ENCODE measurements around the gene MIDN. TPM values are rescaled to one million over a fixed set of nuclear protein-coding genes. Genes with fewer than 3 reads are reported as not detected.
A peak's percentile ranks its signal among the peaks of the same experiment; 100 is the strongest.

The MIDN gene
- total RNA-seq, 2 experiments from 2014 or later, result 46.5 to 47.9 TPM

DNA sequence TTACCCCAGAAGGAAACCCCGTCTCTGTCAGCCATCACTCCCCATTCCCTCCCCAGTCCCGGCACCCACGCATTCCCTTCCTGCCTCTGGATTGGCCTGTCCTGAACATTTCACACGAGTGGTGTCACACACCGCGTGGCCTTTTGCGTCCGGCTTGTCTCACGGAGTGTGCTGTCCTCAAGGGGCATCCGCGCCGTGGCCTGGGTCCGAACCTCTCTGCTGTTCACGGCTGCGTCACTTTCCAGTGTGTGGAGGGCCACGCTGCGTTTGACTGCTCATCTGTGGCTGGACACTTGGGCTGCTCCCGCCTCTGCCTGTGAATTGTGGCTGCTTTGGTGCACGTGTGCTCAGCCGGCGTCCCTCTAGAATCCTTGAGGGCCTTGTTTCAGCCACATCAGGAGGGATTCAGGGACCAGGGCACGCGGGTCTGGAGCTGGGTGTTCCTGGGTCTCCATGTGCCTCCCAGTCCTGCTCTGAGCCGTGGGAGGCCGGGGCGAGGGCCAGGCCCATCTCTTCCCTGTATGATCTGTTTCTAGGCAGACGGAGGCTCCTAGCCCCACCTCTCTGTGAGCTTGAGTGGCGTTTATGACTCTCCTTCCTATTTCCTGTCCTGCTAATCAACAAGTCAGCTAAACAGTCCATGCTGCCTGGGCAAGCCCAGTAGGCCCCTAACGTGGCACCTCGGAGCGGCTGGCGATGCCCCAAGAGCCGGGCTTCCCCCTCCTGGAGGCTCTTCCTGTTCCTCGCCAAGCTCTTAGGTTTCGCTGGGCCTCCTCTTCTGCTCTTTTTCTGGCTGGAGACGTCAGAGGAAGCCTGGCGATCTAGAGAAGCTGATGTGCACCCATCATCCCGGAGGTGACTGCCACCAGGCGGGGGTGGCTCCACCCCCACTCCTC lies 34.7 kb upstream of the MIDN start:
- H3K4me1 Mint-ChIP-seq, result peaks cover 31% of the 10 kb centered on the region
- POLR2A ChIA-PET, result interaction anchor here (1.3 kb wide), 1 partner anchor 55 kb away, joined by 8 read pairs; the partner anchor contains the start of gene CIRBP
- H3K27me3 Mint-ChIP-seq, result no peaks in the 10 kb centered on the region
- peak overlapping the region; percentile 99 for H3K27ac Mint-ChIP-seq
- H3K36me3 Mint-ChIP-seq (ENCODE audit: low read depth), result peaks cover 26% of the 10 kb centered on the region
- CTCF ChIA-PET, result interaction anchor here (0.5 to 1.2 kb wide), 6 partner anchors 9 to 213 kb away, joined by 3 to 6 read pairs (median 3); no protein-coding TSS in a partner anchor
- peak; percentile 95 for ATAC-seq
- intact Hi-C loops (cut with DNase I, micrococcal nuclease), result loop anchor here in 1 of 2 experiments (2.0 kb wide), 1 partner anchor 27 kb away; the partner anchor contains the start of gene ATP5F1D
- DNase-seq, result peak; percentile 81
- no peaks in the 10 kb centered on the region for H3K9me3 Mint-ChIP-seq (ENCODE audit: low read depth)
- peak overlapping the region; percentile 72 for H3K4me3 Mint-ChIP-seq

DNA sequence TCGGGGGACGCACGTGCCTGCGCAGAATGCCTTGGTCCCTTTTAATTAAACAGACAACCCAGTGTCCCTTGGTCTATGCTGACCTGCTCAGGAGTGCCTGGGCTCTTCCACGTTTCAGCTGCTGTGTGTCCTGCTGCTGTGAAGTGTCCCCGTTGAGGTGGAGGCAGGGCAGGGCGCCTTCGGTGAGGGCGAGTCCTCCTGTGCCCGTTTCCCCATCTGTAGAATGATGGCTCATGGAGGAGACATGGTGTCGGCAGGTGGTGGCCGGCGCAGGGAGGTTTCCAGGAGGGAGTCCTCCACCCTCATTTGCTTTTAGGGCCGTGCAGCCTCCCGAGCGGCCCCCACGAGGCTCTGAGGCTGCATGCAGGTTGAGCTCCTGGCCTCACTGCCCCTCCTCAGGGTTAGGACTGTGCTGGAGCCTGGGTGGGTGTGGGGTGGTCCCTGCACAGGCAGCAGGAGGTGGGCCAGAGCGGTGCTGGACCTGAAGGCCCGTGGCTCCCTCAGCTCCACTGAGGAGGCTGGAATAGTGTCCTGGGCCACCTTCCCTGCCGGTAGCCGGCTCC lies 34.0 kb upstream of the MIDN start:
- ChIA-PET POLR2A (interaction anchor here (1.3 kb wide), 1 partner anchor 55 kb away, joined by 8 read pairs; the partner anchor contains the start of gene CIRBP), CTCF (interaction anchor here (0.5 to 1.2 kb wide), 5 partner anchors 9 to 189 kb away, joined by 3 to 6 read pairs (median 3); no protein-coding TSS in a partner anchor)
- Mint-ChIP-seq H3K27ac (peak overlapping the region; percentile 99), H3K9me3 (ENCODE audit: low read depth) (no peaks in the 10 kb centered on the region), H3K27me3 (no peaks in the 10 kb centered on the region), H3K4me1 (peaks cover 31% of the 10 kb centered on the region), H3K4me3 (peak overlapping the region; percentile 72), H3K36me3 (ENCODE audit: low read depth) (peaks cover 26% of the 10 kb centered on the region)
- DNase-seq (no peak), ATAC-seq (no peak)
- intact Hi-C loops (cut with DNase I, micrococcal nuclease), result no loop called here

DNA sequence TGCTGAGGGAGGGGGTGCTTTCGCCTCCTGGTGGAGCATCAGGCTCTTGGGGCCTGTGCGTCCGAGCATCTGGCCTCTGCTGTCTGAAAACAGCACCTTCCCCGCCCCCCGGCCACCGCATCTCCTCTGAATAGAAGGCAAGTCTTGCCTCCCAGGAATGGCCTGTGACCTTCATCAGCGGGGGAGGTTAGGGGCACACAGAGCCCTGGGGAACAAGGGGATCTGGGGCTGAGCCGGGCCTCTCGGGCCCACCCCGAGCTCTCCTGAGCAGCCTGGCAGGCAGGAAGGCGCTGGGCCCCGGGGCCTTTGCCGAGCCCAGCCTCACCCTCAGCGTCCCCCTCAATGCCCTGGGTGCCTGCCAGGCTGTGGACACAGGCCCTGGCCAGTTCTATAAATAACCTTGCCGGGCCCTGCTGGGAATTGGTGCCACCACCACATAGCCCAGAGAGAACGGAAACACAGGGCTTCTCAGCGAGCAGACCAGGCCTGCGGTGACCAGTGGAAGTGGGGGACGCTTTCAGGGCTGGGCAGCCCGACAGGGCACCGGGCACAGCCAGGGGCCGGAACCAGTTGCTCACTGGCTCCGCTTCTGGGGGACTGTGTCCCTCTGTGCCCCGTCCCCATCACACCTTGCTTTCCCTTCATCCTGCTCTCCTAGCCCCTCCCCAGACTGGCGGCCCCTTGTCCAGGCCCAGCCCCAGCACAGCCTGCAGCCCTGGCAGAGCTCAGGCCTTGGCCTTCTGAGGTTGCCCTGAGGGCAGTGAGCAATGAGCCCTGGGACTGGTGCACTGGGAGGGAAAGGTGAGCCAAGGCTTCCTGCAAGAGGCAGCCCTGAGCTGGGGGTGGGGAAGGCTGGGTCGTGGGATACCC lies 33.3 kb upstream of the MIDN start:
- H3K4me1 Mint-ChIP-seq, result peaks cover 28% of the 10 kb centered on the region
- no peaks in the 10 kb centered on the region for H3K27me3 Mint-ChIP-seq
- no peaks in the 10 kb centered on the region for H3K9me3 Mint-ChIP-seq (ENCODE audit: low read depth)
- no peak for DNase-seq
- no peak overlapping the region for H3K27ac Mint-ChIP-seq
- peaks cover 20% of the 10 kb centered on the region for H3K36me3 Mint-ChIP-seq (ENCODE audit: low read depth)
- H3K4me3 Mint-ChIP-seq, result no peak overlapping the region
- no peak for ATAC-seq
- ChIA-PET CTCF (interaction anchor here (0.6 kb wide), 1 partner anchor 61 kb away, joined by 3 read pairs; no protein-coding TSS in a partner anchor), POLR2A (interaction anchor here (1.3 kb wide), 1 partner anchor 54 kb away, joined by 8 read pairs; the partner anchor contains the start of gene CIRBP)
- intact Hi-C loops (cut with DNase I, micrococcal nuclease), result no loop called here

DNA sequence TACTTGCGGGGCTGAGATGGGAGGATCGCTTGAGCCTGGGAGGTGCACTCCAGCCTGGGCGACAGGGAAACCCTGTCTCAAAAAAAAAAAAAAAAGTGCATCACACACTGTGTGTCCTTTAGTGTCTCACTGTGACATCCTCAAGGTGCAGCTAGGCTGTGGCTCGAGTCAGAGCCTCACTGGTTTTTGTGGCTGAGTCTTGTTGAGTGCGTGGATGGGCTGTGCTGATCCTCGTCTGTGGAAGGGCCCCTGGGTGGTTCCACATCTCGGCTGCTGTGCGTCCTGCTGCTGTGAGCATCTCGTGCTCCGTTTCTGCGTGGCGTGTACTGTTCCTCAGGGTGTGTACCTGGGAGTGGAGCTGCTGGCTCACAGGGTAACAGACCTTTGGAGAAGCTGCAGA lies 31.6 kb upstream of the MIDN start:
- H3K9me3 Mint-ChIP-seq (ENCODE audit: low read depth), result no peaks in the 10 kb centered on the region
- no peaks in the 10 kb centered on the region for H3K27me3 Mint-ChIP-seq
- peaks cover 19% of the 10 kb centered on the region for H3K4me1 Mint-ChIP-seq
- no peak overlapping the region for H3K4me3 Mint-ChIP-seq
- POLR2A ChIA-PET, result no interaction called here
- DNase-seq (no peak), ATAC-seq (no peak)
- H3K27ac Mint-ChIP-seq, result no peak overlapping the region
- intact Hi-C loops (cut with DNase I, micrococcal nuclease), result no loop called here
- peaks cover 10% of the 10 kb centered on the region for H3K36me3 Mint-ChIP-seq (ENCODE audit: low read depth)
- CTCF ChIA-PET, result interaction anchor here (0.7 kb wide), 1 partner anchor 38 kb away, joined by 3 read pairs; no protein-coding TSS in a partner anchor

DNA sequence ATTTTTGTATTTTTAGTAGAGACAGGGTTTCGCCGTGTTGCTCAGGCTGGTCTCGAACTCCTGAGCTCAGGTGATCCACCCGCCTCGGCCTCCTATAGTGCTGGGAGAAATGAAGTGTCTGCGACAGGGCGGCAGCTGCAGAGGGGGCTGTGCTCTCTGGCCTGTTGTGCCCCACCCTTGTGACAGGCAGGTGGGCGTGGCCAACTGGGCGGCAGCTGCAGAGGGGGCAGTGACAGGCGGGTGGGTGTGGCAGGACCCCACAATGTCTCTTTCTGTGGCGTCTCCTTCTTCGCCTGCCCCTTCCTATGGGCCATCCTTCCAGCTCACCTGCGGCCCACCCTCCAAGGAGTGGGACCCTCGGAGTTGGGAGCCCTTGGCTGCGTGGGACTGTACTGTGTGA lies 31.0 kb upstream of the MIDN start:
- ChIA-PET CTCF (interaction anchor here (0.7 kb wide), 2 partner anchors 37 to 237 kb away, joined by 3 read pairs; no protein-coding TSS in a partner anchor), POLR2A (no interaction called here)
- Mint-ChIP-seq H3K27me3 (no peaks in the 10 kb centered on the region), H3K27ac (no peak overlapping the region), H3K36me3 (ENCODE audit: low read depth) (peaks cover 9% of the 10 kb centered on the region), H3K9me3 (ENCODE audit: low read depth) (no peaks in the 10 kb centered on the region), H3K4me3 (no peak overlapping the region), H3K4me1 (peaks cover 19% of the 10 kb centered on the region)
- DNase-seq (no peak), ATAC-seq (no peak)
- intact Hi-C loops (cut with DNase I, micrococcal nuclease), result no loop called here

DNA sequence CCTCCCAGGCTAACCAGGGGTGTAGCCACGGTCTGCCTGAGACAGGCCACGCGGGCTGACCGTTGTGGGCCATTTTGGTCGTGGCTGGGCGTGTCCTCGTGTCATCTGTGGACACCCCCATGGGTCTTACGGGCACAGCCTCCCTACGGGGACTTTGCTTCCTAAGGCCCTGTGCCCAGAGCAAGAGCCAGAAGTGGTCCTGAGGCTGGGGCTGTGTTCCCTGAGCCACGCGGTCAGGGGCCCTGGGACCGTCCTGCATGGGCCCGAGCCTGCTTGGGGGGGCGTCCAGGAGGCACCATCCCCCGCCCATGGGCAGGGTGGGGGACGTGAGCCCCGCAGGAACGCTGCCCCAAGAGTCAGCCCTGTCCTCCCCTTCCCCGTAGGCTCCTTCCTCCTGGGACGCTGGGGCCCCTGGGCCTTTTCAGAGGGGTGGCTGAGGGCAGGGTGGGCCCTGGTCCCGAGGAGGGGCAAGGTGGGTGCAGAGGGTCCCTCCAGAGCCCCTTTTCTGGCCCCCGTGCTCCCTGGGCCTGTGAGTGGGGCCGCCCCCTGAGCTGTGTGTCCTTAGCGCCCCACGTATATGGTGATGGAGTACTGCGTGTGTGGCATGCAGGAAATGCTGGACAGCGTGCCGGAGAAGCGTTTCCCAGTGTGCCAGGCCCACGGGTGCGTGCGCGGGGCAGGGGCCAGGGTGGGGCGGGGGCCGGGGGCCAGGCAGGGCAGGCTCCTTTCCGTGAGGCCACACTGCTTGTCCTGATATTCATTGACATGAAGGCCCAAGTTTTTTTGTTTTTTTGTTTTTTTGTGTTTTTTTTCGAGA lies 29.4 kb upstream of the MIDN start:
- DNase-seq, result no peak
- POLR2A ChIA-PET, result no interaction called here
- Mint-ChIP-seq H3K27ac (no peak overlapping the region), H3K36me3 (ENCODE audit: low read depth) (no peaks in the 10 kb centered on the region), H3K4me3 (no peak overlapping the region), H3K27me3 (no peaks in the 10 kb centered on the region), H3K9me3 (ENCODE audit: low read depth) (no peaks in the 10 kb centered on the region), H3K4me1 (peaks cover 7% of the 10 kb centered on the region)
- no peak for ATAC-seq
- CTCF ChIA-PET, result interaction anchor here (0.7 kb wide), 1 partner anchor 25 kb away, joined by 3 read pairs; no protein-coding TSS in a partner anchor
- intact Hi-C loops (cut with DNase I, micrococcal nuclease), result no loop called here

DNA sequence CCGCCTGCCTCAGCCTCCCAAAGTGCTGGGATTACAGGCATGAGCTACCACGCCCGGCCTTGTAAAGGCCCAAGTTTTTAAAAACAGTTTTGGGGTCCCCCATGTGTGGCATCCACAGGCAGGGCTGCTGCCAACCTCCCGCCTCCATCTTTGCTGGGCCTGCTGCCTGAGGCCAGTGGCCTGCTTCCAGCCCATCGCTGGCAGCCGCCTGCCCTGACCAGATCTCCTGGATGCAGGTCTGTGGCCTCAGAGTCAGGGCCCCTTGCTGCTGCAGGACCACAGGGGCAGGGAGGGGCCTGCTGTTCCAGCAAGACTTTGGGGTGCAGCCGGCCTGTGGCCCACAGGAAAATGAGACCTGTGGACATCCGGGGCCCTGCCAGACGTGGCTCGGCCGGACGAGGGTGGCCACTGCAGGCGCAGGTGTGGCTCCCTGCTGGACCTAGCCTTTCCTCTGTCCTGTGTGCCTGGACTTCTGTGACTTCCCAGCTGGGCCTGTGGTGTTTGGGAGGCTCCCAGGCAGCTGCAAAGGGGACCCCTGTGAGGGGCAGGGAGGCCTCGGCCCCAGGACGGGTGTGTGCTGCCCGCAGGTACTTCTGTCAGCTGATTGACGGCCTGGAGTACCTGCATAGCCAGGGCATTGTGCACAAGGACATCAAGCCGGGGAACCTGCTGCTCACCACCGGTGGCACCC lies 28.5 kb upstream of the MIDN start:
- Mint-ChIP-seq H3K36me3 (ENCODE audit: low read depth) (no peaks in the 10 kb centered on the region), H3K4me3 (no peak overlapping the region), H3K27ac (no peak overlapping the region), H3K4me1 (peaks cover 3% of the 10 kb centered on the region), H3K27me3 (no peaks in the 10 kb centered on the region), H3K9me3 (ENCODE audit: low read depth) (no peaks in the 10 kb centered on the region)
- no peak for DNase-seq
- ATAC-seq, result no peak
- CTCF ChIA-PET, result no interaction called here
- POLR2A ChIA-PET, result no interaction called here
- intact Hi-C loops (cut with DNase I, micrococcal nuclease), result no loop called here

DNA sequence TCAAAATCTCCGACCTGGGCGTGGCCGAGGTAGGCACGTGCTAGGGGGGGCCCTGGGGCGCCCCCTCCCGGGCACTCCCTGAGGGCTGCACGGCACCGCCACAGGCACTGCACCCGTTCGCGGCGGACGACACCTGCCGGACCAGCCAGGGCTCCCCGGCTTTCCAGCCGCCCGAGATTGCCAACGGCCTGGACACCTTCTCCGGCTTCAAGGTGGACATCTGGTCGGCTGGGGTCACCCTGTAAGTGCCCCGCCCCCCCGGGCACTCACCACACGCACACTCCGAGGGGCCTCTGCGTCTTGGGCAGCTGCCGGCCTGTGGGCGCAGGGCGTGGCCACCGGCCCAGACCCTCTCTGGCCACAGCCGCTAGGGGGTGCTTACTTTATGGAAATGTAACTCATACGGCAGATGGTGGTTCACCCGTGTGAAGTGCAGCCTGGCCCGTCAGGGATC lies 27.9 kb upstream of the MIDN start:
- Mint-ChIP-seq H3K4me3 (no peak overlapping the region), H3K27me3 (no peaks in the 10 kb centered on the region), H3K36me3 (ENCODE audit: low read depth) (no peaks in the 10 kb centered on the region), H3K4me1 (peaks cover 3% of the 10 kb centered on the region), H3K9me3 (ENCODE audit: low read depth) (no peaks in the 10 kb centered on the region), H3K27ac (no peak overlapping the region)
- ATAC-seq (no peak), DNase-seq (no peak)
- intact Hi-C loops (cut with DNase I, micrococcal nuclease), result no loop called here
- ChIA-PET CTCF (interaction anchor here (1.1 kb wide), 1 partner anchor 11 kb away, joined by 4 read pairs; no protein-coding TSS in a partner anchor), POLR2A (no interaction called here)

DNA sequence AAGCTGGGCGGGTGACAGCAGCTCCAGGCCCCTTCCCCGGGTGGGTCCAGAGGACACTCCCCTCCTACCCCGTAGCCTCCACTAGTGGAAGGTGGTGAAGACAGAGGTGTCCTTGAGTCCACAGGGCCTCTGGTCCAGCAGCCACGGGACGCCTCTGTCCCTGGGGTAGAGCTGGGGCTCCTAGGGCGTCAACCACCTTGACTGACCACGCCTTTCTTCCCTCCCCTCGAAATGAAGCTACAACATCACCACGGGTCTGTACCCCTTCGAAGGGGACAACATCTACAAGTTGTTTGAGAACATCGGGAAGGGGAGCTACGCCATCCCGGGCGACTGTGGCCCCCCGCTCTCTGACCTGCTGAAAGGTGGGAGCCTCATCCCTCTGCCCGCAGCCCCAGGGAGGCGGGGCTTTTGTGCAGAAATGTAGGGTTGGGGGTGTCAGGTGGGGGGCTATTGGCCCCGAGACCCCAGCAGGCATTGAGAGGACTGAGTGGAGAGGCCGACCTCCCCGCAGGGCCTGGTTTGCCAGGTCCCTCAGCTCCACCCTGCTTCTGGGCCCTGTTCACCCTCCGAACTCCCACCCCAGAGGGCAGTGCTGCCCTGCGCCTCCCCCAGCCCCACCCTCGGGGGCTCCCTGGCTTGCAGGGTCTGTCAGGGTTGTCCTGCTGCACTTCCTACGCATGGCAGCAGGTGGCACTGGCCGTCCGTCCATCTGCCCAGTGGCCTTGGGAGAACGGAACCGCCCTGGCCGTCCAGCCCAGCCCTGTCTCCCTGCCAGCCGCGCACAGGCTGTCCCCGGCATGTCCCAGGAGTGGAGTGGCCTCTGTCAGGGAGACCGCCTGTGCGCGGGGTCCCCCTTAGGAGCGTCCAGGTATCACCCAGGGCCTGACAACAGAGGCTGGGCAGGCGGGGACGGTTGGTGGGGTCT lies 27.1 kb upstream of the MIDN start:
- CTCF ChIA-PET, result interaction anchor here (0.6 to 1.1 kb wide), 2 partner anchors 12 to 735 kb away, joined by 3 to 4 read pairs; no protein-coding TSS in a partner anchor
- no peak for ATAC-seq
- no peaks in the 10 kb centered on the region for H3K27me3 Mint-ChIP-seq

More for the DNA sequence above, 27.1 kb upstream of the MIDN start:
- no peaks in the 10 kb centered on the region for H3K36me3 Mint-ChIP-seq (ENCODE audit: low read depth)
- no peak overlapping the region for H3K27ac Mint-ChIP-seq
- H3K4me3 Mint-ChIP-seq, result no peak overlapping the region
- intact Hi-C loops (cut with DNase I, micrococcal nuclease), result no loop called here
- no peaks in the 10 kb centered on the region for H3K9me3 Mint-ChIP-seq (ENCODE audit: low read depth)
- peaks cover 3% of the 10 kb centered on the region for H3K4me1 Mint-ChIP-seq
- DNase-seq, result no peak
- POLR2A ChIA-PET, result no interaction called here
